GM08714 (cell line): ENCODE results near the gene ELN.

Source experiments
- H3K4me3 ChIP-seq: fragments of 200-500 bp; sonication (Bioruptor generic); 2 replicates; pipeline ENCODE4 v1.5.1; 2014; ENCODE audit warnings: mild to moderate bottlenecking, low read length, inconsistent platforms
- ZNF274 ChIP-seq: IDR thresholded peaks from 2 replicates; pipeline ENCODE4 v1.6.1; 2012; ENCODE audit warnings: mild to moderate bottlenecking, low read depth, low read length

The ELN gene

DNA sequence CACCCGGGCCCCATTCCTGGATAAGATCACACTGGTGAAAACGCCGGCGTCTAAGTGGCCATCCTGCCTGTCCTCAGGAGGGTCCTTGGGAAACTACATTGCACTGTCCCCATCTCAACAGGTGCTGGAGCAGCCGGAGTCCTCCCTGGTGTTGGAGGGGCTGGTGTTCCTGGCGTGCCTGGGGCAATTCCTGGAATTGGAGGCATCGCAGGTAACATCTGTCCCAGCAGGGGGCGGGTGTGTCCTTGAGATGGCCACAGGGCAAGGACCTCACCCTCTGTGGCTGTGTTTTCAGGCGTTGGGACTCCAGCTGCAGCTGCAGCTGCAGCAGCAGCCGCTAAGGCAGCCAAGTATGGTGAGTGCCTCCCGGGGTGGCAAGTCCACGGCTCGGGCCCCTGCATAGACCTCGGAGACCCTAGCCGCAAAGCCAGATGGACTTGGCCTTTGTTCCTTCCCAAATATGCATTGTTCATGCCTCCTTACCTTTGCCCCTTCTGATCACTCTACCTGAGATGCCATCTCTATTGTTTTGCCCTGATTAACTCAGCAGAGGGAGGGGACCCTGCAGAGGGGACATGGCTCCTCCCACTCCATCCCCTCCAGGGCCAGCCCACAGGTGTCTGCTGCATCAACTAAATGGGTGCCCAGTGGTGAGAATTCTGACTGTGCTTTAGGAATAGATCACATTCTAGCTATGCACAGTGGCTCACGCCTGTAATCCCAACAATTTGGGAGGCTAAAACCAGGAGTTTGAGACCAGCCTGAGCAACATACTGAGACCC lies 23.8 kb downstream of the ELN start:
- no peak for TF ChIP-seq ZNF274
- no peak overlapping the region for H3K4me3 ChIP-seq

DNA sequence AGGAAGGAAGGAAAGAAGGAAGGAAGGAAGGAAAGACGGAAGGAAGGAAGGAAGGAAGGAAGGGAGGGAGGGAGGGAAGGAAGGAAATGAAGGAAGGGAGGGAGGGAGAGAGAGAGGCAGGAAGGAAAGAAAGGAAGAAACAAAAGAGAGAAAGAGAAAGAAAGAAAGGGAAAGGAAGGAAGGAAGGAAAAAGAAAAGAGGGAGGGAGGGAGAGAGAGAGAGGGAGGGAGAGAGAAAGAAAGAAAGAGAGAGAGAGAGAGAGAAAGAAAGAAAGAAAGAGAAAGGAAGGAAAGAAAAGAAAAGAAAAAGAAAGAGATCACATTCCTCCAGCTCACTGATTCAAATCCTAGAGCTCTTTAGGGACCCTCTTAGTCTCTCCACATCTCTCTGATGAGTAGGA lies 24.7 kb downstream of the ELN start:
- TF ChIP-seq ZNF274: no peak
- no peak overlapping the region for H3K4me3 ChIP-seq

DNA sequence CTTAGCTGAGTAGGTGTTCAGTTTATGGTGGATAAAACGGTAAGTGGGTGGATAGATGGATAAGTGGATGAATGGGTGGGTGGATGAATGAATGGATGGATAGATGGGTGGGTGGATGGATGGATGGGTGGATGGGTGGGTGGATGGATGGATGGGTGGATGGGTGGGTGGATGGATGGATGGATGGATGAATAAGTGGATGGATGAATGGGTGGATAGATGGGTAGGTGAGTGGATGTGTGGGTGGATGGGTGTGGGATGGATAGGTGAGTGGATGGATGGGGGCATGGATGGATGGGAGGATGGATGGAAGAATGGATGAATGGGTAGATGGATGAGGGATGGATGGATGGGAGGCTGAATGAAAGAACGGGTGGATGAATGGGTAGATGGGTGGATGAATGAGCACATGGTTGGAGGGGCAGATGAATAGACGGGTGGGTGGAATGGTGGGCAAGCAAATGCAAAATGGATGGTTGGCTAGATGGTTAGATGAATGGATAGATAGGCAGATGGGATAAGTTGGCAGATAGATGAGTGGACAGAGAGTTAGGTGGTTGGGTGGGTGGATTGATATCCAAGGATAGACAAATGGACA lies 25.7 kb downstream of the ELN start:
- H3K4me3 ChIP-seq: no peak overlapping the region

DNA sequence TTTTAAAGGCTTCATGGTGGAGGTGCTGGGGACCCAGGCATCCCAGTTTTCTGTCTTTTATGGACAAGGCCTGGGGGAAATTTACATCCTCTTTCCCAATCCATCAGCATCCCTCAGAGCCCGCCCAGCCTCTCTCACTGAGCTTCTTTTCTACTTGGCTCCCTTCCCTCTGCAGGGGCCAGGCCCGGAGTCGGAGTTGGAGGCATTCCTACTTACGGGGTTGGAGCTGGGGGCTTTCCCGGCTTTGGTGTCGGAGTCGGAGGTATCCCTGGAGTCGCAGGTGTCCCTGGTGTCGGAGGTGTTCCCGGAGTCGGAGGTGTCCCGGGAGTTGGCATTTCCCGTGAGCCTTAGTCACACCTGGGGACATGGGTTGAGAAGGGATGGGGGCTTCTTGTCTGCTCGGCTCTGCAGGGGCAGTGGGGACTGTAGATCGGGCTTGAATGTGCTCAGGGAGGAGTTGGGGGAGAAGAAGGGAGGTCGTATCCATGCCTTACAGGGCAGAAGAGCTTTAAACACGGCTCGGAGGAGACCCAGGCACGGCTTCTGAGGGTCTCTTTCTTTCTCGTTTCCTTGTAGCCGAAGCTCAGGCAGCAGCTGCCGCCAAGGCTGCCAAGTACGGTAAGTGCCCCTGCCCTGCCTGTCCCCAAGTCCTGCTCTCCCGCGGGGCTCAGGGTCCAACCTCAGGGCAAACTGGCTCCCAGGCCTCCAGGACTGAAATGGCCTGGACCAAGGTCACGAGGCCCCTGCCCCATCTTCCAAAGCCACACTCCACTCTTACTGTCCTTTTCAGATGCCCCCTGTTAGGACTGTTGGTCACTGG lies 28.3 kb downstream of the ELN start:
- no peak overlapping the region for H3K4me3 ChIP-seq
- no peak for TF ChIP-seq ZNF274

More for the DNA sequence above, 25.7 kb downstream of the ELN start:
- TF ChIP-seq ZNF274: no peak

- no peak overlapping the region for H3K4me3 ChIP-seq
- TF ChIP-seq ZNF274: no peak
Observed at GRCh38 chr7:74057216-74057925, 29.4 kb downstream of the ELN start.

DNA sequence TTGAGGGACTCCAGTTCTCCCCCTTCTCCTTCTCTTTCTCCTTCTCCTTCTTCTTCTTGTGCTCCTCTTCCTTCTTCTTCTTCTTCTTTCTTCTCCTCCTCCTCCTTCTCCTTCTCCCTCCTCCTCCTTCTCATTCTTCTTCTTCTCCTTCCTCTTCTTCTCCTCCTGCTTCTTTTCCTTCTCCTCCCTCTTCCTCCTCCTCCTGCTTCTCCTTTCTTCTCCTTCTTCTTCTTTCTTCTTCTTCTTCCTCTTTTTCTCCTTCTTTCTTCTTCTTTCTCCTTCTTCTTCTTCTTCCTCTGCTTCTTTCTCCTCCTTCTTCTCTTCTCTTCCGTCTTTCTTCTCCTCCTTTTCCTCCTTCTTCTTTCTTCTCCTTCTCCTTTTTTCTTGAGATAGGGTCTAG lies 30.0 kb downstream of the ELN start:
- TF ChIP-seq ZNF274: no peak
- no peak overlapping the region for H3K4me3 ChIP-seq

- TF ChIP-seq ZNF274: no peak
- no peak overlapping the region for H3K4me3 ChIP-seq
Observed at GRCh38 chr7:74058486-74058885, 30.5 kb downstream of the ELN start.

GRCh38 chr7:74059037-74059436 lies 31.1 kb downstream of the ELN start:
- H3K4me3 ChIP-seq: no peak overlapping the region
- no peak for TF ChIP-seq ZNF274

GRCh38 chr7:74059681-74060588 lies 32.0 kb downstream of the ELN start:
- TF ChIP-seq ZNF274: no peak
- no peak overlapping the region for H3K4me3 ChIP-seq

GRCh38 chr7:74061840-74062539 lies 34.0 kb downstream of the ELN start:
- no peak for TF ChIP-seq ZNF274
- H3K4me3 ChIP-seq: no peak overlapping the region

- TF ChIP-seq ZNF274: no peak
- H3K4me3 ChIP-seq: no peak overlapping the region
Observed at GRCh38 chr7:74063223-74063641, 35.3 kb downstream of the ELN start.

GRCh38 chr7:74063646-74064045 lies 35.7 kb downstream of the ELN start:
- no peak overlapping the region for H3K4me3 ChIP-seq
- TF ChIP-seq ZNF274: no peak

GRCh38 chr7:74064696-74065095 lies 36.7 kb downstream of the ELN start:
- no peak for TF ChIP-seq ZNF274

More at GRCh38 chr7:74064696-74065095, 36.7 kb downstream of the ELN start:
- no peak overlapping the region for H3K4me3 ChIP-seq
